K562 (cell line): ENCODE results near the gene SCN4A. TPM values are rescaled to one million over a fixed set of nuclear protein-coding genes. Genes with fewer than 3 reads are reported as not detected.
A peak's percentile ranks its signal among the peaks of the same experiment; 100 is the strongest.

Source experiments
- ATF1 ChIP-seq, 2 experiments: fragments of 450-650 bp in 1 of 2; IDR thresholded peaks; 2 replicates each; pipeline ENCODE4 v1.6.1; 2016; ENCODE audit warnings: missing compliant biosample characterization in 1 of 2, missing genetic modification characterization in 1 of 2
- ATF6 ChIP-seq: sonication (generic); formaldehyde crosslinking; IDR thresholded peaks from 2 replicates; pipeline ENCODE4 v1.4.0; 2020; ENCODE audit warnings: mild to moderate bottlenecking, missing genetic modification reagents
- BMI1 ChIP-seq: fragments of 150-350 bp; IDR thresholded peaks from 2 replicates; pipeline ENCODE4 v1.6.1; 2014; ENCODE audit warnings: low read length
- ELK3 ChIP-seq: fragments of 450-650 bp; formaldehyde crosslinking; IDR thresholded peaks from 2 replicates; pipeline ENCODE4 v1.4.0; 2020; ENCODE audit warnings: mild to moderate bottlenecking
- HMBOX1 ChIP-seq: sonication (generic); IDR thresholded peaks from 2 replicates; pipeline ENCODE4 v1.6.1; 2016
- NR2C1 ChIP-seq, 2 experiments: fragments of 450-650 bp; IDR thresholded peaks; 2 replicates each; pipeline ENCODE4 v1.6.1; 2017; ENCODE audit warnings: mild to moderate bottlenecking in 2 of 2, antibody characterized with exemption in 1 of 2, inconsistent platforms in 1 of 2, missing compliant biosample characterization in 1 of 2, missing genetic modification characterization in 1 of 2
- PBX2 ChIP-seq, 2 experiments: IDR thresholded peaks in 1 of 2; conservative IDR thresholded peaks in 1 of 2; 2 replicates each; pipeline ENCODE4 v1.6.1; 2016; ENCODE audit warnings: low read depth in 2 of 2, mild to moderate bottlenecking in 1 of 2, missing compliant biosample characterization in 1 of 2, missing genetic modification characterization in 1 of 2, moderate library complexity in 1 of 2
- SIX5 ChIP-seq, 2 experiments: IDR thresholded peaks; 2 replicates each; pipeline ENCODE4 v1.6.1; 2011; ENCODE audit warnings: low read length in 2 of 2, borderline replicate concordance in 1 of 2, low read depth in 1 of 2, mild to moderate bottlenecking in 1 of 2, moderate library complexity in 1 of 2; ENCODE audit not compliant: insufficient read depth in 1 of 2
- SMC3 ChIP-seq: conservative IDR thresholded peaks from 2 replicates; pipeline ENCODE4 v1.6.1; 2011; ENCODE audit warnings: low read depth, low read length, improper control_type of control experiment; ENCODE audit not compliant: insufficient read depth
- TCF15 ChIP-seq: fragments of 250-450 bp; sonication (Bioruptor Pico); IDR thresholded peaks from 2 replicates; pipeline ENCODE4 v1.8.0; 2022; ENCODE audit warnings: moderate library complexity, mild to moderate bottlenecking, inconsistent platforms
- U2AF1 ChIP-seq: fragments of 200-400 bp; formaldehyde crosslinking; optimal IDR thresholded peaks from 2 replicates; pipeline ENCODE3; 2017; ENCODE audit warnings: mild to moderate bottlenecking, low read depth, low read length, moderate library complexity
- UBTF ChIP-seq, 2 experiments: IDR thresholded peaks; 2 replicates each; pipeline ENCODE4 v1.6.1; 2012; ENCODE audit warnings: improper control_type of control experiment in 2 of 2, low read depth in 2 of 2, low read length in 2 of 2, borderline replicate concordance in 1 of 2
- ZNF212 ChIP-seq: fragments of 450-650 bp; formaldehyde crosslinking; IDR thresholded peaks from 2 replicates; pipeline ENCODE4 v1.4.0; 2020; ENCODE audit warnings: mild to moderate bottlenecking
- ZNF507 ChIP-seq: conservative IDR thresholded peaks from 2 replicates; pipeline ENCODE4 v1.6.1; 2017; ENCODE audit warnings: missing genetic modification characterization, missing compliant biosample characterization
- ZNF57 ChIP-seq: fragments of 450-650 bp; formaldehyde crosslinking; IDR thresholded peaks from 2 replicates; pipeline ENCODE4 v1.4.0; 2020; ENCODE audit warnings: mild to moderate bottlenecking, moderate library complexity
- ZNF583 ChIP-seq: fragments of 250-450 bp; sonication (Bioruptor Pico); IDR thresholded peaks from 2 replicates; pipeline ENCODE4 v1.4.0; 2020
- polyA plus RNA-seq, 8 experiments: library from polyadenylated mRNA; depleted of rRNA in 4 of 8; stranded (reverse) in 5 of 8; unstranded in 3 of 8; fragments of >200 nt; fragmentation: Nextera tagmentation in 2 of 8; fragmentation: Illumina TruSeq in 1 of 8; extraction: Ambion mirVana in 2 of 8; extraction: Trizol in 1 of 8; gene quantifications; 2 replicates each; pipeline versions ENCODE4 v1.2.1 to v1.2.3, GENCODE V29; 2011 to 2014; ENCODE audit warnings: inconsistent platforms in 1 of 8, missing spikeins in 1 of 8
- total RNA-seq, 7 experiments: library from RNA; depleted of rRNA in 6 of 7; stranded (reverse); fragments of >200 nt in 6 of 7; fragmentation: Illumina TruSeq in 2 of 7; extraction: Trizol in 2 of 7; gene quantifications; 2 replicates each; pipeline versions ENCODE4 v1.2.1 to v1.2.3, GENCODE V29; 2011 to 2021; ENCODE audit warnings: low replicate concordance in 1 of 7

The SCN4A gene
- total and polyA plus RNA-seq, 9 of the 15 experiments (the other 6 are each of a cell fraction or from before 2014, with no cell fraction given), result 0.29 to 2.6 (median 1.4) TPM

- TF ChIP-seq SIX5 (IDR thresholded peaks at IDR 0.05; ENCODE audit: borderline replicate concordance in 1 of 2, insufficient read depth in 1 of 2, low read depth in 1 of 2, low read length in 2 of 2) (no peak), ATF6 (CRISPR knock-in tag) (no peak), NR2C1 (IDR thresholded peaks at IDR 0.05) (no peak), NR2C1 (tag; IDR thresholded peaks at IDR 0.05) (no peak; the same call in 1 of the 2 replicates), BMI1 (no peak), ZNF507 (tag) (no peak), PBX2 (CRISPR knock-in tag; IDR thresholded peaks at IDR 0.05; ENCODE audit: low read depth) (no peak), PBX2 (tag; conservative IDR thresholded peaks at IDR 0.05; ENCODE audit: low read depth) (no peak), HMBOX1 (peak; percentile 88), U2AF1 (no peak), TCF15 (CRISPR knock-in tag) (no peak), ZNF57 (no peak), ELK3 (CRISPR knock-in tag) (no peak), ZNF583 (no peak), ZNF212 (CRISPR knock-in tag) (no peak), ATF1 (CRISPR knock-in tag; IDR thresholded peaks at IDR 0.05) (no peak), ATF1 (tag; IDR thresholded peaks at IDR 0.05) (peak; percentile 57), UBTF (IDR thresholded peaks at IDR 0.05; ENCODE audit: borderline replicate concordance in 1 of 2, low read depth in 2 of 2, low read length in 2 of 2) (0 out of 4 replicates have a peak, but pooled peaks of 1 of the 2 experiments have one; percentile 20), SMC3 (no peak)
These were observed 33.8 kb upstream of the SCN4A start (continued) for GRCh38 chr17:64006361-64007088.
